Mesendoderm (in vitro differentiated cells): ENCODE measurements around the gene B4GALT6.

Experiments
- DNase-seq: peaks from one replicate; pipeline ENCODE4 v3.0.0; 2013
- H2AK5ac ChIP-seq: 2 replicates; pipeline ENCODE4 v1.6.1; 2013; ENCODE audit warnings: low read length, inconsistent platforms
- H2BK120ac ChIP-seq: 2 replicates; pipeline ENCODE4 v1.6.1; 2013; ENCODE audit warnings: low read depth, mild to moderate bottlenecking, low read length, moderate library complexity, mixed read lengths
- H2BK15ac ChIP-seq: replicated peaks from 2 replicates; pipeline ENCODE4 v1.6.1; 2013; ENCODE audit warnings: low read depth, mild to moderate bottlenecking, moderate library complexity
- H2BK5ac ChIP-seq: 2 replicates; pipeline ENCODE4 v1.6.1; 2013; ENCODE audit warnings: low read length, inconsistent platforms
- H3K18ac ChIP-seq: 2 replicates; pipeline ENCODE4 v1.6.1; 2013; ENCODE audit warnings: mild to moderate bottlenecking, low read length, mixed read lengths
- H3K23ac ChIP-seq: one replicate; pipeline ENCODE4 v1.6.1; 2013; ENCODE audit warnings: low read length
- H3K27ac ChIP-seq: 2 replicates; pipeline ENCODE4 v1.5.1; 2013; ENCODE audit warnings: low read depth, mild to moderate bottlenecking, inconsistent platforms, low read length, moderate library complexity
- H3K27me3 ChIP-seq: 2 replicates; pipeline ENCODE4 v1.6.1; 2013; ENCODE audit warnings: low read length, control low read depth, mild to moderate bottlenecking, inconsistent platforms; ENCODE audit not compliant: insufficient read depth, poor library complexity
- H3K36me3 ChIP-seq: 2 replicates; pipeline ENCODE4 v1.6.1; 2013; ENCODE audit warnings: low read length, inconsistent platforms; ENCODE audit not compliant: control insufficient read depth, insufficient read depth
- H3K4ac ChIP-seq: one replicate; pipeline ENCODE4 v1.6.1; 2013; ENCODE audit warnings: low read depth, mild to moderate bottlenecking, low read length, moderate library complexity
- H3K4me1 ChIP-seq: 2 replicates; pipeline ENCODE4 v1.6.1; 2013; ENCODE audit warnings: low read depth, low read length, inconsistent platforms; ENCODE audit not compliant: control insufficient read depth
- H3K4me2 ChIP-seq: 2 replicates; pipeline ENCODE4 v1.6.1; 2013; ENCODE audit warnings: low read length
- H3K4me3 ChIP-seq: 2 replicates; pipeline ENCODE4 v1.5.1; 2013; ENCODE audit warnings: mild to moderate bottlenecking, low read length
- H3K56ac ChIP-seq: one replicate; pipeline ENCODE4 v1.6.1; 2013; ENCODE audit warnings: low read length
- H3K79me1 ChIP-seq: 2 replicates; pipeline ENCODE4 v1.6.1; 2013; ENCODE audit warnings: low read length, inconsistent platforms
- H3K79me2 ChIP-seq: 2 replicates; pipeline ENCODE4 v1.6.1; 2013; ENCODE audit warnings: mild to moderate bottlenecking, low read length; ENCODE audit not compliant: control insufficient read depth, insufficient read depth
- H3K9ac ChIP-seq: 2 replicates; pipeline ENCODE4 v1.6.1; 2013; ENCODE audit warnings: low read length, inconsistent platforms
- H4K5ac ChIP-seq: one replicate; pipeline ENCODE4 v1.6.1; 2013; ENCODE audit warnings: low read length
- H4K8ac ChIP-seq: one replicate; pipeline ENCODE4 v1.6.1; 2013; ENCODE audit warnings: low read depth, mild to moderate bottlenecking, control low read depth, low read length, moderate library complexity
- WGBS: extraction: QIAGEN DNeasy Blood & Tissue Kit; methylation state at CpG from one replicate; pipeline ENCODE4 v1.1.7; 2013; ENCODE audit warnings: low lambda C conversion rate, missing lambda C conversion rate; ENCODE audit not compliant: insufficient coverage; ENCODE audit errors: extremely low coverage; 5-methylcytosine and 5-hydroxymethylcytosine counted together

B4GALT6 gene

DNA sequence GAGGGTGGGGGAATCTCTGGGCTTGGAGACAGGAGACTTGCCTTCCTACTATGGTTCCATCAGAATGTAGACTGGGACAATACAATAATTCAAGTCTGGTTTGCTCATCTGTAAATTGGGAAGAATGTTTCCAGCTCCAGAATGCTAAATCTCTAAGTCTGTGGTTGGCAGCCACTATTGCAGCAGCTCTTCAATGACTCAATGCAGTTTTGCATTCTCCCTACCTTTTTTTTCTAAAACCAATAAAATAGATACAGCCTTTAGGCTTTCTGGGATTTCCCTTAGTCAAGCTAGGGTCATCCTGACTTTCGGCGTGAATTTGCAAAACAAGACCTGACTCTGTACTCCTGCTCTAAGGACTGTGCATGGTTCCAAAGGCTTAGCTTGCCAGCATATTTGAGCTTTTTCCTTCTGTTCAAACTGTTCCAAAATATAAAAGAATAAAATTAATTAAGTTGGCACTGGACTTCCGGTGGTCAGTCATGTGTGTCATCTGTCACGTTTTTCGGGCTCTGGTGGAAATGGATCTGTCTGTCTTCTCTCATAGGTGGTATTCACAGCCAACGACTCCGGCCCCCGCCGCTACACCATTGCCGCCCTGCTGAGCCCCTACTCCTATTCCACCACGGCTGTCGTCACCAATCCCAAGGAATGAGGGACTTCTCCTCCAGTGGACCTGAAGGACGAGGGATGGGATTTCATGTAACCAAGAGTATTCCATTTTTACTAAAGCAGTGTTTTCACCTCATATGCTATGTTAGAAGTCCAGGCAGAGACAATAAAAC, 86.2 kb downstream of the B4GALT6 start:
- Histone ChIP-seq H3K27ac (no peak overlapping the region), H3K36me3 (no peaks in the 10 kb centered on the region), H2BK15ac (no peak overlapping the region), H3K4me2 (no peak overlapping the region), H3K18ac (no peak overlapping the region), H2BK120ac (no peak overlapping the region), H2AK5ac (no peak overlapping the region), H3K4ac (no peak overlapping the region), H2BK5ac (no peak overlapping the region), H3K23ac (no peak overlapping the region), H3K4me3 (no peak overlapping the region), H3K56ac (no peak overlapping the region), H4K5ac (no peak overlapping the region), H3K27me3 (no peaks in the 10 kb centered on the region), H3K79me1 (no peaks in the 10 kb centered on the region), H3K79me2 (no peaks in the 10 kb centered on the region), H3K4me1 (no peaks in the 10 kb centered on the region), H4K8ac (no peak overlapping the region), H3K9ac (no peak overlapping the region)
- WGBS: no CpG with 5 or more reads among the region's 13 CpGs
- no peak for DNase-seq

DNA sequence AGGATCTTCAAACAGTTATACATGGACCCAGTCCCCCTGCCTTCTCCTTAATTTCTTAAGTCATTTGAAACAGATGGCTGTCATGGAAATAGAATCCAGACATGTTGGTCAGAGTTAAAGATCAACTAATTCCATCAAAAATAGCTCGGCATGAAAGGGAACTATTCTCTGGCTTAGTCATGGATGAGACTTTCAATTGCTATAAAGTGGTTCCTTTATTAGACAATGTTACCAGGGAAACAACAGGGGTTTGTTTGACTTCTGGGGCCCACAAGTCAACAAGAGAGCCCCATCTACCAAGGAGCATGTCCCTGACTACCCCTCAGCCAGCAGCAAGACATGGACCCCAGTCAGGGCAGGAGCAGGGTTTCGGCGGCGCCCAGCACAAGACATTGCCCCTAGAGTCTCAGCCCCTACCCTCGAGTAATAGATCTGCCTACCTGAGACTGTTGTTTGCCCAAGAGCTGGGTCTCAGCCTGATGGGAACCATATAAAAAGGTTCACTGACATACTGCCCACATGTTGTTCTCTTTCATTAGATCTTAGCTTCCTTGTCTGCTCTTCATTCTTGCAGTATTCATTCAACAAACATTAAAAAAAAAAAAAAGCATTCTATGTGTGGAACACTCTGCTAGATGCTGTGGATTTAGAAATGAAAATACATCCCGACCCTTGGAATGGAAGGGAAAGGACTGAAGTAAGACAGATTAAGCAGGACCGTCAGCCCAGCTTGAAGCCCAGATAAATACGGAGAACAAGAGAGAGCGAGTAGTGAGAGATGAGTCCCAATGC, 88.1 kb downstream of the B4GALT6 start:
- Histone ChIP-seq H4K8ac (no peak overlapping the region), H3K27me3 (no peaks in the 10 kb centered on the region), H2BK15ac (no peak overlapping the region), H4K5ac (no peak overlapping the region), H3K79me2 (no peaks in the 10 kb centered on the region), H3K56ac (no peak overlapping the region), H3K27ac (no peak overlapping the region), H2BK120ac (no peak overlapping the region), H3K18ac (no peak overlapping the region), H3K9ac (no peak overlapping the region), H3K4me2 (no peak overlapping the region), H3K23ac (no peak overlapping the region), H3K79me1 (no peaks in the 10 kb centered on the region), H3K4me1 (no peaks in the 10 kb centered on the region), H2BK5ac (no peak overlapping the region), H3K4me3 (no peak overlapping the region), H3K36me3 (no peaks in the 10 kb centered on the region), H2AK5ac (no peak overlapping the region), H3K4ac (no peak overlapping the region)
- WGBS: no CpG with 5 or more reads among the region's 9 CpGs
- no peak for DNase-seq

GRCh38 chr18:31595121-31595771, 89.1 kb downstream of the B4GALT6 start:
- WGBS: no CpG with 5 or more reads among the region's 5 CpGs
- no peak overlapping the region for H3K18ac ChIP-seq
- H4K8ac ChIP-seq: no peak overlapping the region
- H3K79me2 ChIP-seq: no peaks in the 10 kb centered on the region
- H3K9ac ChIP-seq: no peak overlapping the region
- no peaks in the 10 kb centered on the region for H3K27me3 ChIP-seq
- no peaks in the 10 kb centered on the region for H3K36me3 ChIP-seq
- H3K4me3 ChIP-seq: no peak overlapping the region
- no peak overlapping the region for H3K23ac ChIP-seq
- no peak overlapping the region for H3K4ac ChIP-seq
- no peak overlapping the region for H3K27ac ChIP-seq
- no peak overlapping the region for H3K56ac ChIP-seq
- H3K79me1 ChIP-seq: no peaks in the 10 kb centered on the region
- no peak overlapping the region for H2BK5ac ChIP-seq
- H2AK5ac ChIP-seq: no peak overlapping the region
- H2BK120ac ChIP-seq: no peak overlapping the region
- no peak overlapping the region for H4K5ac ChIP-seq
- no peaks in the 10 kb centered on the region for H3K4me1 ChIP-seq
- H2BK15ac ChIP-seq: no peak overlapping the region
- DNase-seq: no peak
- no peak overlapping the region for H3K4me2 ChIP-seq

GRCh38 chr18:31592506-31593157, 91.7 kb downstream of the B4GALT6 start:
- H3K79me1 ChIP-seq: no peaks in the 10 kb centered on the region
- H3K27ac ChIP-seq: no peak overlapping the region
- H3K9ac ChIP-seq: no peak overlapping the region
- no peak overlapping the region for H3K4me2 ChIP-seq
- H2BK15ac ChIP-seq: no peak overlapping the region
- no CpG with 5 or more reads among the region's 10 CpGs for WGBS
- no peak overlapping the region for H2BK5ac ChIP-seq
- no peak overlapping the region for H3K4ac ChIP-seq
- no peak overlapping the region for H2AK5ac ChIP-seq
- H4K8ac ChIP-seq: no peak overlapping the region
- no peak overlapping the region for H2BK120ac ChIP-seq
- no peaks in the 10 kb centered on the region for H3K4me1 ChIP-seq
- no peak overlapping the region for H3K4me3 ChIP-seq
- no peak overlapping the region for H3K23ac ChIP-seq
- no peaks in the 10 kb centered on the region for H3K27me3 ChIP-seq
- no peak for DNase-seq
- H3K56ac ChIP-seq: no peak overlapping the region
- H4K5ac ChIP-seq: no peak overlapping the region
- no peak overlapping the region for H3K18ac ChIP-seq
- H3K36me3 ChIP-seq: no peaks in the 10 kb centered on the region
- no peaks in the 10 kb centered on the region for H3K79me2 ChIP-seq

DNA sequence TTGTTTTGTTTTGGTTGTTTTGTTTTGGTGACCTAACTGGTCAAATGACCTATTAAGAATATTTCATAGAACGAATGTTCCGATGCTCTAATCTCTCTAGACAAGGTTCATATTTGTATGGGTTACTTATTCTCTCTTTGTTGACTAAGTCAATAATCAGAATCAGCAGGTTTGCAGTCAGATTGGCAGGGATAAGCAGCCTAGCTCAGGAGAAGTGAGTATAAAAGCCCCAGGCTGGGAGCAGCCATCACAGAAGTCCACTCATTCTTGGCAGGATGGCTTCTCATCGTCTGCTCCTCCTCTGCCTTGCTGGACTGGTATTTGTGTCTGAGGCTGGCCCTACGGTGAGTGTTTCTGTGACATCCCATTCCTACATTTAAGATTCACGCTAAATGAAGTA, 92.8 kb downstream of the B4GALT6 start, which contains the start of gene TTR:
TTR (plus strand) TSS at position 250 of the 400 bp plus-strand sequence; CDS start at position 276, 26 bp downstream.
- no peak within 1 kb of the TSS for H3K4me2 ChIP-seq
- no peak within 1 kb of the TSS for H2BK5ac ChIP-seq
- H3K36me3 ChIP-seq: no peaks in the 10 kb centered on the region
- H2BK120ac ChIP-seq: no peak within 1 kb of the TSS
- no peak within 1 kb of the TSS for H3K27ac ChIP-seq
- H3K4me3 ChIP-seq: no peak within 1 kb of the TSS
- no peaks in the 10 kb centered on the region for H3K79me2 ChIP-seq
- no peaks in the 10 kb centered on the region for H3K27me3 ChIP-seq
- no peaks in the 10 kb centered on the region for H3K79me1 ChIP-seq
- H2AK5ac ChIP-seq: no peak within 1 kb of the TSS
- no peak within 1 kb of the TSS for H3K23ac ChIP-seq
- WGBS: no CpG with 5 or more reads among the region's 5 CpGs
- H3K4me1 ChIP-seq: no peaks in the 10 kb centered on the region
- no peak within 1 kb of the TSS for H4K8ac ChIP-seq
- H4K5ac ChIP-seq: no peak within 1 kb of the TSS
- H2BK15ac ChIP-seq: no peak within 1 kb of the TSS
- no peak within 1 kb of the TSS for H3K9ac ChIP-seq
- DNase-seq: no peak
- no peak within 1 kb of the TSS for H3K56ac ChIP-seq
- no peak within 1 kb of the TSS for H3K18ac ChIP-seq
- no peak within 1 kb of the TSS for H3K4ac ChIP-seq
